Measurements from ENCODE around the gene C5orf52. TPM values are rescaled to one million over a fixed set of nuclear protein-coding genes. Genes with fewer than 3 reads are reported as not detected.

C5orf52 gene
- not detected for total RNA-seq
- long read RNA-seq = 0 reads

DNA sequence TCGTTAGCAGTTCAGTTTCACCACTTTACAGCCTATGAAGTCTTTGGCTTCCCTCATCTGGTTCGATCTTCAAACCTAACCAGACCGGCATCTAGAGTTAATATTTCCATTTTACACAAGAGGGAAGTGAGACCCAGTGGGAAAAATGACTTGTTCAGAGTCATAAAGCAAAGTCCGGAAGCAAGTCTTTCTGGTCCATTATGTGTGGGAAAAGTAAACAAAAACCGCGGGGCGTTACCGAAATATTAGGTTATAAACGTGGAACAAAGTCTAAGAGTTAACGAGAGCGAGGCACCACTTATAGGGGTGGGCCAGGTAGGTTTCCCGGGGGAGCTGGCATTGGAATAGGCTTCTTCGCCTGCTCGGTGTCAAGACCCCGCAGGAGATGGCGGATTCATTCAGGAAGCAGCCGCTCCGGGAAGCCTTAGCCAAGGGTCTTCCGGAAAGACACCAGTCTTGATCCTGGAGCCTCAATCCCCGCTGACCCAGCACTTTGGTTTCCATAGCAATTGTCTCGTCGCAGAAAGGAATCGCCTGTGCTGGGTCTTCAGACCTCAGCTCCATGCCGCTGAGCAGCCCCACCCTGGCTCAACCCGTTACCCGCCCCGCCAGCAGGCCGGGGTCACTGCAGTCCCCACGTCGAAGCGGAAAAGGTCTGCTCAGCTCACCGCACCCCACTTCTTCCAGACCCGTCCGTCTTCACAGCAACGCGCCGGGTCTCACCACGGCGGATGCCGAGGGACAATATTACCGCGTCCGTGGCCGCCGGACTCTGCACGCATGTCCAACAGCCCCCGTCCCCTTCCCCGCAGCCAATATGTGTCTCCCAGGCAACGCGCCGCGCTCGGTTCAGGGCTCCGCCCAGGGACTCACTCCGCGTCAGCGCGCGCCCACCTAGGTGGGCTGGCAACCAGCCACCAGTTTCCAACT, at the start of gene C5orf52:
C5orf52 (plus strand) TSS at position 872 of the 930 bp plus-strand sequence. CDS start 82 bp downstream, outside the sequence.
- intact Hi-C loops (cut with DNase I) = no loop called here
- no peak for DNase-seq (ENCODE audit: low spot score)

DNA sequence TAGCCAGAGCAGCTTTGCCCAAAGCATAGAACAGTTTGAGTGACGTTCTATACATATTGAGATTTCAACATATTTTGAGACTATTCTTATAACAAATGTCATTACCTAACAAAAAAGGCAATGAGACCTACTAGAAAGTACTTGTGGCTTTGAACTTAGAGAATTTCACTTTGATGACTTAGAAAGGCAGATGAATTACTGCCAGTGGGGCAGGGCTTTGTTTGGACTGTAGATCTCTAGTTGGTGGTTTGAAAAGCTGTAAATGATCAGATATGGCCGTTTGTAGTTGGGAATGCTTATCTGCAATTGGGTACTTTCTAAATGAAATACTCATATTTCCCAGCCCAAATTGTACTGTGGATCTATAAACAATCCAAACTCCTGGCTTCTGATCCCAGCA, 47.2 kb upstream of the C5orf52 start:
- DNase-seq (ENCODE audit: low spot score) = no peak
- intact Hi-C loops (cut with DNase I) = no loop called here

DNA sequence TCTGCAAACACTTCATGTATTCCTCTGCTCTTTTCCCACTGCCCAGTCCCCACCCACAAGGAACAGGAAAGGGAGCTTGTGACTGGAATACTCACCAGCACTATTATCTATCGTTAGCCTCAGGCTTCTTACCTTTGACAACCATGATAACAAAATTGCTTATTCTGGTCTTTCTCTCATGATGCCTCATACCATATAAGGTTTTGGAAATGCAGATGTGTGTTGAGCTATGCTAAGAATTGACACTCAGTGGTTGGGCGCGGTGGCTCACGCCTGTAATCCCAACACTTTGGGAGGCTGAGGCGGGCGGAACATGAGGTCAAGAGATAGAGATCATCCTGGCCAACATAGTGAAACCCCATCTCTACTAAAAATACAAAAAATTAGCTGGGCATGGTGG, 44.5 kb upstream of the C5orf52 start:
- DNase-seq (ENCODE audit: low spot score) = no peak
- intact Hi-C loops (cut with DNase I) = no loop called here

DNA sequence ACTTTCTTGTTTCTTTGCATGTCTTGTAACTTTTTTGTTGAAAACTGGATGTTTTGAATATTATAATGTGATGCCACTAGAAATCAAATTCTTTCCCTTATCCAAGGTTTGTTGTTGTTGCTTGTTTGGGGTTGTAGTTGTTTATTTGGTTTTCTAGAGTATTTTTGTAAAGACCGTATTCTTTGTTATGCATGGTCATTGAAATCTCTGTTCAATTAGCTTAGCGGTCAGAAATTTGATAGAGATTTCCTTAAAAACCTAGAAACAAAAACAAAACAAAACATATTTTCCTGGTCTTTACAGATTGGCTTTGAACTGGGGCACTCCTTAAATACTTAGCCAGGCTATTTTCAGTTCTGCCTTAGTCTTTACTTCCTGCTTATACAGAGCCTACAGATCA, 41.0 kb upstream of the C5orf52 start:
- DNase-seq (ENCODE audit: low spot score) = no peak
- intact Hi-C loops (cut with DNase I) = no loop called here

DNA sequence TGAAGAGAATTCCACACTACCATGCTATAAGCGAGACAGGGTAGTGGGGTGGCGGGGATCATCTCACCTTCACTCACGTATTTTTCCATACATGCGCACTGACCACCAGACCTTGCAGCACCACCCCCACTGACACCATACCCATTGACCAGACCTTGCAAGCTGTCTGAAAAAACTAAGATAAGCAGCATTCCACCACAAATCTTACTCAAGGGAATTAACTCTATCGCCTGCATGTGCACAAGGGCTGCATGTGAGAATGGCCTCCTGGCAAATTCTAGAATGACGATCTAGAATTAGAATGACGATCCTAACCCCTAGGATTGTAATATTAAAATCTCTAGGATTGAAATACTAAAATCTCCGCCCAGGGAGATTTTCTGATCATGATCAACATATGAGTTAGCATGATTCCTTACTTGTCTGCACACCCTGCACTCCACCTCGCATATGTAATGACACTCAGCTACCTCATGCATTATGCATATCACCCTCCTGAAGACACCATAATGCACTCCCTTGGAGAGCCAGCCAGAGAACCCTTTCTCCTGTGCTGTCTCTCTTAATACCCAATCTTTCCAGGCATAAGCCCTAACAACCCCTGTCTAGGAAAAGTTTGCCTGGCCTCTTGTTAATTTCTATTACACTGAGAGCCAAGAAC, 30.8 kb upstream of the C5orf52 start:
- intact Hi-C loops (cut with DNase I) = no loop called here
- DNase-seq (ENCODE audit: low spot score) = no peak

DNA sequence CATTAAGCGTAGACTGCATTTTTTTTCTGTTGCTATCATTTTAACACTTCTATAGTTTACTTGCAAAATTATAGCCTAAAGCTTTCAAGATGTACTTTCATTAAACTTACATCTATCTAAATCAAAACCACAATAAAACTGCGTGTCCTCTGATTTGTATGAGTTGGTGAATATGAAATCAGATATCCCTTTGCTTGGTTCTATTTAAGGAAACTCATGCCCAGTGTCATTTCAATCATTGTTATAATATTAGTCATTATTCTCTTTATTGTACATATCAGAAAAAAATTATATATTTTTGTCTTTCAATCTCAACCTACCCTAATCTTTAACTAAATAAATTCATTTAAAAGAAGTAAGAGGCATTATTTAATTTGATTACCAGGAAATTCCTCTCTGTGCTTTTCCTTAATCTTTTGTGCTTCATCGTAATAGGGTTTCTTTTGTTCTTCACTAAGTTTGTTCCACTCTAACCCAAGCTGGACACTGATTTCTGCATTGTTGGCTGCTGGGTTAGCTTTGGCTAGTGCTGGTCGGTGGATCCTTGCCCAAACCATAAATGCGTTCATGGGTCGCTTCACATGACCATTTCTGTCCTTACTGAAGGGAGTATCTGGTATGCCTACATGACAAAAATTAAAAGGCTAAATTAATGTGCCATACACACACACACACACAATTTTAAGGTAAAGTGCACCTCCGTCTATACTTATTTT, 22.9 kb upstream of the C5orf52 start:
- DNase-seq (ENCODE audit: low spot score) = no peak
- intact Hi-C loops (cut with DNase I) = no loop called here

DNA sequence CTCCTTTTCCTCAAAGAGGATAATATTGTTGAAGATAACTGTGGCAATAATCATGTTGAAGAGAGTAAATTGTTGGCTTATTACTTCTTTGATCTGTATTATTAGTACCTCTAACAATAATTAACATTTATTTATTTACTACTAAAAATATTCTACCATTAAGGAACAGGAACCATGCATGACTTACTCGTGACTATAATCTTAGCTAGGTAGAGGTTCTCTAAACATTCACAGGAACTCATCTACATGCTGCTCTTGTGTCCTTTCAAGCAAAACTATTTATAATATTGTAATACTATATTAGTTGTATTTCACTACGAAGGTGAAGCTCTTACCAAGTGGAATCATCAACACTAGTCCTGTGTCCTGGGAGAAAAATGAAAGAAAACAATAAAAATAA, 22.2 kb upstream of the C5orf52 start:
- intact Hi-C loops (cut with DNase I) = no loop called here

DNA sequence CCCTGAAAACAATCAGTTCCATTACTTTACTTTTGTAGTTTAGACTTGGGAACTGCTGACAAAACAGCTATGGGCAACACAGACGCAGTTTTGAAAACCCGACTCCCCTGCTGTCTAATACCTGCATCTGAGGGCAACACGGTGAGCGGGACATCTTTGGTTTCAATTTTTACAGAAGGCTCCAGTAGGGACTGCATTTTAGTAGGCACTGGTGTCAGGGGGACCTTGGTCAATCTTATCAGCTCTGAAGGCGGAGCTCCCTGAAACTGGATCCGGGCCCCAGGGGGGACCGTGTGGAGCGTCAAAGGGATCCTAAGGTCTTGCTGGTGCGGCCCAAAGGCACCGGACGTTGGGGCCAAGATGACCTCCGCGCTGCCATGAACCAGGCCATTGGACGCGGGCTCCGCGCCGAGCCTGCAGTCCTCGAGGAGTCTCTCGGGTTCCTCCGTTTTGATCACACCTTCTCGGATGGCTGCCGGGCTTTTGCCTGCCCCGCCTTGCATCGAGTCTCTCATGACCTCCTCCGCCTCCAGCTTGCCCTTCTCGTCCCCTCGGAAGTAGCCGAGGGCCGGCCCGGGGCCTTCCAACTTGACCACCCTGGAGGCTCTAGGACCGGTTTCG, 20.2 kb upstream of the C5orf52 start:
- no peak for DNase-seq (ENCODE audit: low spot score)
- intact Hi-C loops (cut with DNase I) = no loop called here

More for the DNA sequence above, 22.2 kb upstream of the C5orf52 start:
- DNase-seq (ENCODE audit: low spot score) = no peak

DNA sequence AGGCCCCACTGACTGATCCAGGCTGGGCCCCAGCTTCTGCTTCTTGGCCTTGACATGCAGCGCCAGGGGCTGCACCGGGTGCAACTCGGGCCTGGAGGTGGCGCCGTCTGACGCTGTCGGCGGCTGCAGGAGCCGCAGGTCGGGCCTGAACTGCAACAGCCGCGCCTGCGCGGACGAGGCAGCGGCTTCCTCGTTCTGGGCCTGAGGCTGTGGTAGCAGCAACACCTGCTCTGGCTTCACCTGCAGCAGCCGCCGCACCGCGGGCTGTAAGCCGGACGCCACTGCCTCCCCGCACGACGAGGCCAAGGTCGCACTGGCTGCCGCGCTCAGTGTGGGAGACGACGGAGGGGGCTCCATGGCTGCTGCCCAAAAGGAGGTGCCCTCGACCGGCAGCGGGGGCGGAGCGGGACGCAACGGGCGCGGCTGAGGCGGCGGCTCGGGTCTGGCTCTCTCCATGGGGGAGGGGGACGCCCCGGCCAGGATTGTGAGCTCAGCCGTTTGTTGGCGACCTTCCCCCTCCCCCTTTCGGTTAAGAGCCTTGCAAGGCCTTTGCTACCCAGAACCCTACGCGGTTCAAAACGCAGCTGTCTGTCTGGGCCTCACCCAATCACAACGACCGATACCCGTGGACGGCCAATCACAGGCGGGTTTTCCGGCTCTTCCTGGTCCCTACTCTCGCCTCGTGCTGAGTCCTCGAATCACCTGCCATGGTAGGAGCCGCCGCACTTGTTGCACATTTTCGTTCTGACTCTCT, 19.5 kb upstream of the C5orf52 start:
- DNase-seq (ENCODE audit: low spot score) = peak; percentile 88
- intact Hi-C loops (cut with DNase I) = no loop called here

DNA sequence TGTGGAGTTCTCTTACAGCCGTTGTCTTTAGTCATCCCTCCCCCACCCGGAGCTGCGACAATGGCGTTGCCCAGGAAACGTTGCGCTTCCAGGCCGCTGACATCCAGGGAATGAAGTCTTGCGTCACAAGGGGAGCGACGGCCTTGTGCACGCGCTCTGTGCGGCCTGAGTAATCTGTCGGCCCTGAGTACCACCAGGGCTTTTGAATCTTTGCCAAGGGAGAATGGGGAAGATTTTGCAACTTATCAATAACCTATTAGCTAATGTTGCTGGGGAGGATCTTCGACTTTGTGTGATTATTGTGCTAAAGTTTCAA, 19.0 kb upstream of the C5orf52 start, which contains the start of gene SOX30:
SOX30 (minus strand) TSS at position 62 of the 316 bp plus-strand sequence. CDS start 360 bp downstream, outside the sequence.
- intact Hi-C loops (cut with DNase I) = no loop called here
- no peak for DNase-seq (ENCODE audit: low spot score)

DNA sequence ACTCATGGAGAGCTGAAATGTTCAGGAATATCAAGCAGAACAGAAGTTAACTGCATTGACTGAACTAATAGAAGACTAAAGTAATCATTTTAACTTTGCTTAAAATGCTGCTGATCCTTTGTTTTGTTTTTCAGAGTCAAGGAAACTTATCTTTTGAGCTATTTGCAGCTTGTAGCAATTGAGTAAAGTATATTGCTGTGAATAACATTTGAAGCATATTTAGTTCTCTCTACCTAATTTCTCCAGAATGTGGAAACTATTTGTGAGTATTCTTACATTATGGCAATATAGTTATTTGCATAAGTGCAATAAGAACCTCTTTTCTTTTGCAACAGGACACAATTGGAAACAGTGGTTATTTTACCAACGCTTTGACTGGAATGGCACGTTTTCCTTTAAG, 13.8 kb upstream of the C5orf52 start:
- intact Hi-C loops (cut with DNase I) = no loop called here

DNA sequence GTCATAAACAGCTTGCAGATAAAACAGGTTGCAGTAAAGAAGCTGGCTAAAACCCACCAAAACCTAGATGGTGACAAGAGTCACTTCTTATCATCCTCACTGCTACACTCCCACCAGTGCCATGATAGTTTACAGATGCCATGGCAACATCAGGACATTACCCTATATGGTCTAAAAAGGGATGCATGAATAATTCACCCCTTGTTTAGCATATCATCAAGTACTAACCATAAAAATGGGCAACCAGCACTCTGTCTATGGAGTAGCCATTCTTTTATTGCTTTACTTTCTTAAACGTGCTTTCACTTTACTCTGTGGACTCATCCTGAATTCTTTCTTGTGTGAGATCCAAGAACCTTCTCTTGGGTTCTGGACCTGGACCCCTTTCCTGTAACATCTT, 12.4 kb upstream of the C5orf52 start:
- DNase-seq (ENCODE audit: low spot score) = no peak
- intact Hi-C loops (cut with DNase I) = no loop called here

More for the DNA sequence above, 13.8 kb upstream of the C5orf52 start:
- DNase-seq (ENCODE audit: low spot score) = no peak

DNA sequence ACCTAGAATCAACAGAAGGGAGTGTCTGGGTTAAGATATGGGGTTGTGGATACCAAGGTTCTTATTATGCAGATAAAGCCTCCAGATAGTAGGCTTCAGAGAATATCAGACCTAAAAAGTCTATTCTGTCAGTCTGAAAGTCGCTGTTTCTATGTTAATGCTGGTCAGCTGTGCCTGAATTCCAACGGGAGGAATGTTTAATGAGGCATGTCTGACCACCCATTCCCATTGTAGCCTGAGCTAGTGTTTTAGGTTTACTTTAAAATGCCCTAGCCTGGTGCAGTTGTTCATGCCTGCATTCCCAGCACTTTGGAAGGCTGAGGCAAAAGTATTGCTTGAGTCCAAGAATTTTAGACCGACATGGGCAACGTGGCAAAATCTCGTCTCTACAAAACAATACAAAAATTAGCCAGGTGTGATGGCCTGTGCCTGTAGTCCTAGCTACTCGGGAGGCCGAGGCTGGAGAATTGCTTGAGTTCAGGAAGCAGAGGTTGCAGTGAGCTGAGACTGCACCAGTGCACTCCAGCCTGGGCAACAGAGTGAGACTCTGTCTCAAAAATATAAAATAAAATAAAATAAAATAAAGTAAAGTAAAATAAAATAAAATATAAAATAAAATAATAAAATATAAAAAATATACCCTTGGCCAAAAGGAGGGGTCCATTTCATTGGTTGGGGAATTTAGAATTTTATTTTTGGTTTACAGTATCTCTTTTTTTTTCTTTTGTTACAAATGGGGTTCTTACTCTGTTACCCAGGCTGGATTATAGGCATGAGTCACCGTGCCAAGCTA, 11.3 kb upstream of the C5orf52 start:
- DNase-seq (ENCODE audit: low spot score) = no peak

DNA sequence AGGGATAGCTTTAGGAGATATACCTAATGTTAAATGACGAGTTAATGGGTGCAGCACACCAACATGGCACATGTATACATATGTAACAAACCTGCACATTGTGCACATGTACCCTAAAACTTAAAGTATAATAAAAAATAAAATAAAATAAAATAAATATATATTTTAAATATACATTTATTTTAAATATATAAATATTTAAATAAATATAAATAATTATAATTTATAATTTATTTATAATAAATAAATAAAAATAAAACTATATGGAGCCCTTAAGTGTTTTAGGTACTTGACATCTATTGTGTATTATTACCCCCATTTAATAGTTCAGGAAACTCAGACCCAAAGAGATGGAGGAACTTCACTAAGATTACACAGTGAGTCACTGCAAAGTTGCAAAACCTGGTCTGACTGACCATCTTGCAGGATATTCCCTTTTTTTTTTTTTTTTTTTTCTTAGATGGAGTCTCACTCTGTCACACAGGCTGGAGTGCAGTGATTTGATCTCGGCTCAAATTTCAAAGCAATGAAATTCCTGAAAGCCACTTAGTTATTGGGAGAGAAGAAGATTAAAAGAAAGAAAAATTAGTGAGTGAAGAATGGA, 5.8 kb upstream of the C5orf52 start:
- intact Hi-C loops (cut with DNase I) = no loop called here
- no peak for DNase-seq (ENCODE audit: low spot score)

More for the DNA sequence above, 11.3 kb upstream of the C5orf52 start:
- intact Hi-C loops (cut with DNase I) = no loop called here

DNA sequence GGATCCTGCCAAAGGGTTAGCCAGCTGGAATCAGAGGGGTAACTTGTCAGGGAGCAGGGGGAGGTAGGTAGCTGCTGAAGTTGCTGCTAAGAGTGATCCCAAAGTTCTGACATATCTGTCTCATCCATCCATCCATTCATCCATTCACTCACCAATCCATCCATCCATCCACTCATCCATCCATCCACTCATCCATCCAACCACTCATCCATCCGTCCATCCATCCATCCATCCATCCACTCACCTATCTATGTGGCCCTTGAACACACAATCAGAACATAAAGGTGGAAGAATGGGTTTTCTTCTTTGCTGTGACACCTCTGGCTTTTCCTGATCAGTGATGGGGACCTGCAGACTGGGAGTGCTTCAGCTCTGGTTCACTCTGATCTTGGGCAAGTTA, 3.0 kb upstream of the C5orf52 start:
- no peak for DNase-seq (ENCODE audit: low spot score)
- intact Hi-C loops (cut with DNase I) = no loop called here

DNA sequence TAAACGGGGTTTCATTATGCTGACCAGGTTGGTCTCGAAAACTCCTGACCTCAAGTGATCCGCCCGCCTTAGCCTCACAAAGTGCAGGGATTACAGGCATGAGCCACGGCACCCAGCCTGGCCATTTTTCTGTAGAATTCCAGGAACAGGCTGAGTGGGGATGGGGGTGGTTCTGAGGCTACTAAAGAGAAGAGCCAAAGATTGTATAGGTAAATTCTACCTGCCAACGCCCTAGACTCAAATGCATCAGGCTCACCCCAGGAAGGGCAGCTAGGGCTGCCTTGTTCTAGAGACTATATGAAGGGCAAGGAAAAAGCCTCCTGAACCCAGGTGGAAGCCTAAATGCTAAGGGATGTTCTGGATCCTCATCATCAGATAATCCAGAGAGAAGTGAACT, 1.6 kb upstream of the C5orf52 start:
- intact Hi-C loops (cut with DNase I) = no loop called here
- no peak for DNase-seq (ENCODE audit: low spot score)

DNA sequence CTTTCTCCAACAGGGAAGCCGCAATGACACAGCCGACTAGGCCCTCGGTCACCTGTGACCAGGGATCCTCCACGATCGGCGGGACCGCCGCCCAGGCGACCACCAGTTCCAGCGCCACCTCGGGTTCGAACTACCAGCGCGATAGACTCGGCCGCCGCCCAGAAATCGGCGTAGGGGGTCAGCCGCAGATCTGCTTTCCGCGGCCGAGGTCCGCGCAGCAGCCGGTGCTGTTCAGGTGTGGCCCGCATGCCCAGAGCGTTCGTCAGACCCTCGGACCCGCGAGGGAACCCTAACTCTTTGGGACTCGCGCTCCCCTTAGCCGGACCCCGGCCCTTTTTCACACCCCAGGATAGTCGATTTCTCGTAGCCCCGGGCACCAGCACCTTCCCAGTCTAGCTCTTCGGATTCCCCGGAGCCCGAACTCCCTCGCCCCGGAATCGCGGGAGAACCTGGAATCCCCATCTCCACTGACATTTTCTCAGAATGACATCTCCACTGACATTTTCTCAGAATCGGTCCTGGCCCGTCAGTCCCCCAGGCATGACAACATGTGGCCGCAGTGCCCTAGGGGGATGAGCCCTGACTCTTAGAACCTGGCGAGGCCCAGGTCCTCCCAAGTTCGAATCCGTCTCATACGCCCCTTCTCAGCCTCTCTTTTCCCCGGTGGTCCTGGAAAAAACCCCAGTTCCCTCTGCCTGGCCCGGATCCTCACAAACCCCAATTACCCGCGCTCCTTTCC, 428 bp downstream of the C5orf52 start:
- intact Hi-C loops (cut with DNase I) = no loop called here
- no peak for DNase-seq (ENCODE audit: low spot score)
